22Rv1 (cell line): ENCODE measurements around the gene WNK2.
"Not testable (repeated sequence)": the region's sequence is repeated elsewhere in the genome, so short reads cannot be mapped to it uniquely, and the experiment has no call there.

Source experiments
- H3K27ac ChIP-seq: fragments of 450-650 bp; 2 replicates; pipeline ENCODE4 v1.5.1; 2017
- ZFX ChIP-seq: fragments of 450-650 bp; IDR thresholded peaks from 2 replicates; pipeline ENCODE4 v1.6.1; 2017; ENCODE audit warnings: antibody characterized with exemption, borderline replicate concordance
- TF ChIP-seq, protein P1 (sequence below): fragments of 450-650 bp; IDR thresholded peaks from 2 replicates; pipeline ENCODE4 v1.5.1; 2017; ENCODE audit warnings: mild to moderate bottlenecking

The WNK2 gene

DNA sequence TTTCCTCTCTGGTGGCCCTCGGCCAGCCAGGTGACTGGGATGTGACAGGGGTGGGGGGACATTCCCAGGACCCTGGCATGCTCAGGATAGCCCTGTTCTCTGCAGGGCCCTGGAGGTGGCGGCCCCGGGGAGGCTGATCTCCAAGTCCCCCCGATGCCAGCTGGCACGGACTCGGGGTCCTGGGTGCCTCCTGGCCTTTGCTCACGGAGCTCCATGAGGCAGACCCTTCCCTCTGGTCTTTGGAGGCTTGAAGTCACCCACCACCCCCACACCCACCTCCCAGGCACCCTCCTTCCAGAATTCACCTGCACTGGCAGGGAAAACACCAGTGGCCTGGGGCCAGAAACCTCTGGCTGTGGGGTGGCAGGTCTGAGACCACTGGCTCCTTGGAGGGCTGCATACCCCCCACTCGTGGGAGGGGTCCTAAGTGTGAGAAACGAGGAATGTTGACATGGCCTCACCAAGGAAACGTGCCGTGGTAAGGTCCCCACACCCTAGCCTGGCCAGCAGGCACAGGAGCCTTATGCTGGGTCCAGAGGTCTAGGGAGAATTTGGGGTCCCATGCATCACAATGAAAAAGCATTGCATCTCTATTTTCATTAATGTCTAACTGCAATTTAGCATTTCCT is 136.8 kb downstream of the WNK2 start:
- TF ChIP-seq, protein P1, sequence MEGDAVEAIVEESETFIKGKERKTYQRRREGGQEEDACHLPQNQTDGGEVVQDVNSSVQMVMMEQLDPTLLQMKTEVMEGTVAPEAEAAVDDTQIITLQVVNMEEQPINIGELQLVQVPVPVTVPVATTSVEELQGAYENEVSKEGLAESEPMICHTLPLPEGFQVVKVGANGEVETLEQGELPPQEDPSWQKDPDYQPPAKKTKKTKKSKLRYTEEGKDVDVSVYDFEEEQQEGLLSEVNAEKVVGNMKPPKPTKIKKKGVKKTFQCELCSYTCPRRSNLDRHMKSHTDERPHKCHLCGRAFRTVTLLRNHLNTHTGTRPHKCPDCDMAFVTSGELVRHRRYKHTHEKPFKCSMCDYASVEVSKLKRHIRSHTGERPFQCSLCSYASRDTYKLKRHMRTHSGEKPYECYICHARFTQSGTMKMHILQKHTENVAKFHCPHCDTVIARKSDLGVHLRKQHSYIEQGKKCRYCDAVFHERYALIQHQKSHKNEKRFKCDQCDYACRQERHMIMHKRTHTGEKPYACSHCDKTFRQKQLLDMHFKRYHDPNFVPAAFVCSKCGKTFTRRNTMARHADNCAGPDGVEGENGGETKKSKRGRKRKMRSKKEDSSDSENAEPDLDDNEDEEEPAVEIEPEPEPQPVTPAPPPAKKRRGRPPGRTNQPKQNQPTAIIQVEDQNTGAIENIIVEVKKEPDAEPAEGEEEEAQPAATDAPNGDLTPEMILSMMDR: no peak
- TF ChIP-seq ZFX: no peak
- no peak overlapping the region for H3K27ac ChIP-seq

DNA sequence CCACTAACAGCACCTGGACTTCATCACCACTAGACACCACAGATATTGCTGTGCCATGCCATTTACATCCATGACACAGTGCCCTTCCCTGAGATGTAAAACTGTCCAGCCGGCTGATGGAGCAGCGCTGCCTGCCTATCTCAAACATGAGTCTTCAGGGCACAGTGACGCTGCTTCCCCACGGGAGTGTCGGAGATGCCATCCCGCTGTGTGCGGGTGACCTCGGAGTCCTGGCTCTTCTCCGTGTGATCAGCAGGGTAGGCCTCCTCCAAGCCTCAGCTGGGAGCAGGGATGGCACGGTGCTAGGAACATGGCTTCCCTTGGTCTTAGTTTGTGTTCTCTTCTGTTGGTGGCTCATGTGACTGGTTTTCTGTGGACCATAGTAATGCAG is 137.3 kb downstream of the WNK2 start:
- TF ChIP-seq ZFX: no peak
- TF ChIP-seq, protein P1: no peak
- no peak overlapping the region for H3K27ac ChIP-seq

DNA sequence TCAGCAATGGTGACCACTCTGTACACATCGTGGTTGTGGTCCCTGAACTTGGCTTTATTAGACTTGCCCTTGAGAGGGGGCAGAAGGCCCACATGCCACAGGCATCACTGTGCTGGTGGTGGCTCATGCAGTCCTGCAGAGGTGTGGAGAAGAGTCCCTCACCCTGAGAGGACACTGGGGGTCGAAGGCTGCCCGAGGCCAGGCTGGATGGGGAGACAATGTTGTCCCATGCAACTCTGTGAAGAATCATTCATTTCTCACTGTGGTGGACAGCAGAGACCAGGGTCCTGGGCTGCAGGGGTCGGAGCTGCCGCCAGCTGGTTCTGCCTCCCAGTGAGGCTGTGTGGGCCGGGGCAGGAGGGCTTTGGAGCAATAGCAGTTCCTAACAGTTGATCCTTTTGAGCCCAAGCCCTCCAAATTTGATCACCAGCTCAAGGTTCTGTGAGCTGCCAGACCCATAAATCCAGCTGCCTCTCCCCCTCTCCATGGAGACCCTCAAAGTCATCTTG is 139.6 kb downstream of the WNK2 start:
- H3K27ac ChIP-seq: not testable (repeated sequence)

DNA sequence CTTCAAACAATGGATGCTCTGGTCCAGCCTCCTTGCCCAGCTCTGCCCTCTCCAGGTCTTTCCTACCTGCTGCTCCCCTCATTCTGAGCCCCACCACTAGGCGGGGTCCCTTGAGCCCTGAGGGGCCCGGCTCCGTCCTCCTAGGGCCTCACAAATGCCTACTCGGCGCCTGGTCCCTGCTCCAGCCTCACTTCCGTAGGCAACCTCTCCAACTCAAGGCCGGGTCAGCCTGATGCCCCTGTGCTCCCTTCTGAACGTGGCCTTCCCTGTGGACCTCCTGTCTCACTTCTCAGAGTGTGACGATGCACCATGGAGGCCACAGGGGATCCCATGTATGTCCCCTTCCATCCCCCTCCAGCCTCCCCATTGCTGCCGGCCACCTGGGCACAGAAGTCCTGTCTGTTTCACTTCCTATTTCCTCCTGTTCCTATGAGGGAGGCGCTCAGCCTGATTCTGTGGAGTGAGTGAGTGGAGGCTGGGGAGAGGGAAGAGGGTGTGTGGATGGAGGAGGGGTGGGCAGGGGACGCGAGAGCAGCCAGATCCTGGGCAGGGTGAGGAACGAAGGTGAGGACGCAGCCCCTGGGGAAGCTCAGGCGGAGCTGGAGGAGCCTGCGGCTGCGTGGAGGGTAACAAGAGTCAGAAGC is 140.4 kb downstream of the WNK2 start:
- TF ChIP-seq ZFX: no peak
- TF ChIP-seq, protein P1: no peak

DNA sequence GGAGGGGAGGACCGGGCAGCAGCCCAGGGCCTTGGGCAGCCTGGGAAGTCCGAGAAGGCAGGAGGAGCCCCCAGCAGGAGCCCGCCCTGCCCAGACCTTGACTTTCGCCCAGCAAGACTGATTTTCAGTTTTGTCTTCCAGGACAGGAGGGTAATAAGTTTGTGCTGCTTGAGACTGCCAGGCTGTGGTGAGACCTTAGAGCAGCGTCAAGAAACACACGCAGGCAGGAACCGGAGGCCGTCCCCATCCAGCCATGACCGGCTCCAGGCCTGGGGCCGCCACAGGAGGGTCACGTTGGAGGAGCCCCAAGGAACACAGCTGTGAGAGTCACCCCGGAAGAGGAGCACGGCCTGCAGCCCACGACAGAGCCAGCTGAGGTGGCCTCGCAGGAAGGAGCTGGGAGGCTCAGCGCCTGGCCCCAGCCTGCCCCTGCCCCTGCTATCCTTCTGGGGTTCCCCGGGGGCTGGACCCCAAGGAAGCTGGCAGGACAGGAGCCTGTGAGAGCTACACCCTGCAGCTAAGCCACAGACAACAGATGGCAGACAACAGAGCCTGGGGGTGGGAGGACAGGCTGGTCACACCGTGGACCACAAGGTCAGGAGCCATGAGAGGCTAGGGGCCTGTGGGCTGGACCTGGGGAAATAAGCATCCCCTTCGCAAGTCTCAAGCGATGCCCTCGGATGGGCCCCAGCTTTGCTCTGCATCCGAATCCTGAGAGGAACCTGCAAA is 141.5 kb downstream of the WNK2 start:
- TF ChIP-seq ZFX: no peak
- TF ChIP-seq, protein P1: no peak
- H3K27ac ChIP-seq: no peak overlapping the region

More for the DNA sequence above, 140.4 kb downstream of the WNK2 start:
- no peak overlapping the region for H3K27ac ChIP-seq

DNA sequence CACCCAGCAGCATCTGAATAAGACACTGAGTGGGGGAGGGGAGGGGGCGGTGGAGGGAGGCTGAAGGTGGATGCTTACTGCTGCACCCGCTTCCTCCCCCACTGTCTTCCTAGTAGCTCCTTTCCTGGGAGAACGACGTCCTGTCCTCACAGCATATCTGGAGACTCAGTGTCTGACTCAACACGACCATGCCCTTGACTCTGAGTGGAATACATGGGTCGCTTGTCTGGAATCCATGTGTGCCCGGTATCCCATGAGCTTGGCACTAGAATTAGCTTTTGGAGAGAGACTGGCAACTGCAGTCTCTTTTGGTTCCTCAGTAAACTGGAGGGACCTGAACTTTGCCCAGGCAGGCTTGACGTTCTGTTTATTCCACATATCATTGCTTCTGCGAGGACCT is 142.1 kb downstream of the WNK2 start:
- no peak overlapping the region for H3K27ac ChIP-seq
- TF ChIP-seq, protein P1: no peak
- TF ChIP-seq ZFX: no peak

DNA sequence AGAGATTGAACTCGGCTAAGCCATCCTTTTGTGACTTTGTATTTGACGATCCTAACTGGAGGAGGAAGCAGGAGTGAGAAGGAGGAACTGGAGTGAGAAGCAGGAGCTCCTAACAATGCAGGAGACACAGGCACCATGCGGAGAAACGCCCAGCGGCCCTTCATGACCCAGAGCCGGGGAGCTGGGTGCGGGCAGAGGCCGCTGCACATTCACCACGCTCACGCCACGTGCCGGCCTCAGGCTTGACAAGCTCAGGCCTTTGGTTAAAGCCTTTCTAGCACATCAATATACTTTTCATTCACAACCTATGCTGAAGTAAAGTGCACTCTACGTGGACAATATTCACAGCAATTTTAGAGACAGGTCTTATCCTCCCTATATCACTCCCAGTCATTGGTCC is 142.7 kb downstream of the WNK2 start:
- TF ChIP-seq, protein P1: no peak
- TF ChIP-seq ZFX: no peak
- H3K27ac ChIP-seq: no peak overlapping the region
